IPS-18a (cell line): Measurements from ENCODE around the gene KLF16.

Source experiments
- H3K27ac ChIP-seq: one replicate; pipeline ENCODE4 v1.5.1; 2013; ENCODE audit warnings: low read length
- H3K27me3 ChIP-seq: one replicate; pipeline ENCODE4 v1.6.1; 2013; ENCODE audit warnings: mild to moderate bottlenecking, low read length; ENCODE audit not compliant: control insufficient read depth, insufficient read depth
- H3K36me3 ChIP-seq: one replicate; pipeline ENCODE4 v1.6.1; 2013; ENCODE audit warnings: low read depth, low read length; ENCODE audit not compliant: control insufficient read depth
- H3K4me1 ChIP-seq: one replicate; pipeline ENCODE4 v1.6.1; 2013; ENCODE audit warnings: low read depth, low read length; ENCODE audit not compliant: control insufficient read depth
- H3K4me3 ChIP-seq: one replicate; pipeline ENCODE4 v1.5.1; 2013; ENCODE audit warnings: low read length
- H3K9ac ChIP-seq: one replicate; pipeline ENCODE4 v1.6.1; 2013; ENCODE audit warnings: mild to moderate bottlenecking, low read length, moderate library complexity
- H3K9me3 ChIP-seq: one replicate; pipeline ENCODE4 v1.6.1; 2013; ENCODE audit warnings: low read depth, low read length; ENCODE audit not compliant: control insufficient read depth

KLF16 gene

DNA sequence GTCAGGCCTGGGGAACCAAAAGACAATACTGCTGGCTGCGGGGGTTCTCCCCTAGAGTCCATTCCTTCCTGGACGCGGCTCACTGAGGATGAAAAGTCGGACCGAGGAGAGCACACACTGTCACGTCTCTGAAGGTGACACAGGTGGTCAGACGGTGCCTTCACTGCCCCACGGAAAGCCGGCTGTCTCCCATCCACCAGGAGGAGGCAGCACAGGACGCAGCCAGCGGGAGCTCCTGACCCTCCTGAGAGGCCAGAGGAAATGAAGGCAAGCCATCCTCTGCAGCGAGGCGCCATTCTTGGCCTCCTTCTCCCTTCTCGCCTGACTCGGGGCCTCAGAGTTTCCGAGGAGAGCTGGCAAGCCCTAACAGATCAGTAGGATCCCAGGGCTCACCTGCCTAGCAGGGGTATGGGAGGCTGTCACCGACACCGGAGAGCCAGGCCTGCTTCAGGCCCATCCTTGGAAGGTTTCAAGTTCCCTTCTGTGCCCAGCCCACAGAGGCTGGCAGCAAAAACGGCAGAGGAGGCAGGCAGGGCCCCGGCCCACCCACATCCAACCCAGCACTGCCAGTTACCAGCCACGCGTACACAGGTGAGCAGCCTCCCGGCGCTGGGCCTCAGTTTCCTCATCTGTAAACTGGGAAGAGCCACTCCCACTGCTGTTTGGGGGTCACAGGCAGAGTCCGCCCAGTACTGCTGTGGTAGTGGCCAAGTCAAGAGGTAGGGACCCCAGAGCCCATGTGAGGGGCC, 19.6 kb downstream of the KLF16 start:
- Histone ChIP-seq H3K27me3 (no peaks in the 10 kb centered on the region), H3K36me3 (no peaks in the 10 kb centered on the region), H3K4me1 (peaks cover 6% of the 10 kb centered on the region), H3K9ac (no peak overlapping the region), H3K9me3 (no peaks in the 10 kb centered on the region), H3K27ac (no peak overlapping the region), H3K4me3 (no peak overlapping the region)

DNA sequence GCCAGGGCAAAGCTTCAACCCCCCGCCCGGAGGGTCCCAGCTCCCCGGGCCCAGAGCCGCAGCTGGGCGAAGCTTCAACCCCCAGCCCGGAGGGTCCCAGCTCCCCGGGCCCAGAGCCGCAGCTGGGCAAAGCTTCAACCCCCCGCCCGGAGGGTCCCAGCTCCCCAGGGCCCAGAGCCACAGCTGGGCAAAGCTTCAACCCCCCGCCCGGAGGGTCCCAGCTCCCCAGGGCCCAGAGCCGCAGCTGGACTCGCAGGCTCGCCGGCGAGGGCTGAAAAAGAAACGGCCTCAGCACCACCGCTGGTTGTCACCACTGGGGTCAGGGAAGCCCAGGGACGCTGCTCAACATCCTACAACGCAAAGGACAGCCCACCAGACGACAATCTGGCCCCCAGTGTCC, 20.3 kb downstream of the KLF16 start:
- Histone ChIP-seq H3K4me1 (peaks cover 6% of the 10 kb centered on the region), H3K4me3 (no peak overlapping the region), H3K27ac (no peak overlapping the region)

GRCh38 chr19:1841209-1841924, 22.0 kb downstream of the KLF16 start:
- H3K9me3 ChIP-seq: no peaks in the 10 kb centered on the region
- no peak overlapping the region for H3K4me3 ChIP-seq
- H3K9ac ChIP-seq: no peak overlapping the region
- H3K36me3 ChIP-seq: no peaks in the 10 kb centered on the region
- H3K4me1 ChIP-seq: no peaks in the 10 kb centered on the region
- no peak overlapping the region for H3K27ac ChIP-seq
- H3K27me3 ChIP-seq: no peaks in the 10 kb centered on the region

More for the DNA sequence above, 20.3 kb downstream of the KLF16 start:
- H3K27me3 ChIP-seq: no peaks in the 10 kb centered on the region
- H3K9ac ChIP-seq: no peak overlapping the region
- H3K9me3 ChIP-seq: no peaks in the 10 kb centered on the region
- no peaks in the 10 kb centered on the region for H3K36me3 ChIP-seq

- Histone ChIP-seq H3K4me3 (no peak overlapping the region), H3K27me3 (no peaks in the 10 kb centered on the region), H3K9ac (no peak overlapping the region), H3K36me3 (no peaks in the 10 kb centered on the region), H3K4me1 (no peaks in the 10 kb centered on the region), H3K9me3 (no peaks in the 10 kb centered on the region), H3K27ac (no peak overlapping the region)
Measured at GRCh38 chr19:1840541-1841115, 22.8 kb downstream of the KLF16 start.

DNA sequence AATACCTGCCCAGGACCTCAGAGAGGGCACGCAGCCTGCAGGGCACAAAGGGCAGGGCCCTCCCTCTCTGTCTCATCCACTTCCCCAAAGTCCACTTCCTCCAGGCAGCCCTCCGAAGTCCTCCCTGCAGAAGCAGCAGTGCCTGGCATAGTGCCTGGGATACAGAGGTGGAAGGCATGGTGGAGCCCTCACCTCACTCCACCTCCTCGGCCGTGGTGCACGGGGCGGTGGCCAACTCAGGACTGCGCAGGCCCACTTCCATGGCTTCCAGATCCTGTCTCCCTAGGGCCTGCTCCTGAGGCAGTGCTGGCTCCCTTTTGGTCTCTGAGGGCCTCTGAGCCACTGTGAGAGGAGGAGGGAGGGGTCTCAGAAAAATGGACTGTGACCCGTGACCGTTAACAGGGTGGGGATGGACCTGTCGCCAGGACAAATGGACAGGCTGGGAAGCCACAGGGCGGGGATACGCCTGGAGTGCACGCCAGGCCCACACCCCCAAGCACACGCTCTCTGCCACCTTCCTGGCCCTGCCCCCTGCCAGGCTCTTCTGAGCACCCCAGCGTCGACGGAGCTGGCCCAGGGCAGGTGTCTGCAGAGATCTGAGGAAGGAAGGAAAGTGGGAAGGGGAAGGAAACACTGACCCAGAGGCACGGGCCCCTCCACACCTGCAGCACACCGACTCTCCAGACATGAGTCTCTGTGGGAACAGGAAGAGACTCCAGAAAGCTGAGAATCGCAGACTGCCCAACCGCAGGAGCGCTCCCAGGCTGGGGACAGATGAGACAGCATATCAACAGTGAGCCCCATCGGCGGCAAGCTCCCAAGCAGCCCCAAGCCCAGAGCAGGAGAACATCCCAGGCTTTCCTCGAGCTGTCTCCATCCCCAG, 23.5 kb downstream of the KLF16 start:
- no peaks in the 10 kb centered on the region for H3K4me1 ChIP-seq

GRCh38 chr19:1837625-1838105, 25.7 kb downstream of the KLF16 start:
- Histone ChIP-seq H3K27me3 (no peaks in the 10 kb centered on the region), H3K27ac (no peak overlapping the region), H3K4me3 (no peak overlapping the region), H3K36me3 (no peaks in the 10 kb centered on the region), H3K9ac (no peak overlapping the region), H3K4me1 (no peaks in the 10 kb centered on the region), H3K9me3 (no peaks in the 10 kb centered on the region)

More for the DNA sequence above, 23.5 kb downstream of the KLF16 start:
- H3K36me3 ChIP-seq: no peaks in the 10 kb centered on the region
- H3K9ac ChIP-seq: no peak overlapping the region
- H3K27ac ChIP-seq: no peak overlapping the region
- H3K27me3 ChIP-seq: no peaks in the 10 kb centered on the region
- H3K4me3 ChIP-seq: no peak overlapping the region
- H3K9me3 ChIP-seq: no peaks in the 10 kb centered on the region

DNA sequence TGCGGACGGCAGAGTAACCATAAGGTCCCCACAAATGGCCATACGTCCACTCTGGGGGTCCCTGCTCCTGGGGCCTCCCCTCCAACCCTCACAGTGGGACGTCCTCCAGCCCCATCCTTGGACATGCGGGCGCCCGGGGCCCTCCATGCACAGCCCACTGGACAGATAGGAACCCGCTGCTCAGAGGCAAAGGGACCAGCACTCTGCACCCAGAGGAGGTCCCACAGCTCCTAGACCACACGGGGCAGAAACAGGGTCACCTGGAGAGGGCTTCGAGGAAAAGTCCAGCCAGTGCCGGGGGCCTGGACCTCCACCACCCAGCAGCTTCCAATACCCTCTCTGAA, 26.2 kb downstream of the KLF16 start:
- no peaks in the 10 kb centered on the region for H3K36me3 ChIP-seq
- no peak overlapping the region for H3K27ac ChIP-seq
- no peaks in the 10 kb centered on the region for H3K27me3 ChIP-seq
- no peak overlapping the region for H3K4me3 ChIP-seq
- no peaks in the 10 kb centered on the region for H3K9me3 ChIP-seq
- H3K9ac ChIP-seq: no peak overlapping the region
- no peaks in the 10 kb centered on the region for H3K4me1 ChIP-seq

DNA sequence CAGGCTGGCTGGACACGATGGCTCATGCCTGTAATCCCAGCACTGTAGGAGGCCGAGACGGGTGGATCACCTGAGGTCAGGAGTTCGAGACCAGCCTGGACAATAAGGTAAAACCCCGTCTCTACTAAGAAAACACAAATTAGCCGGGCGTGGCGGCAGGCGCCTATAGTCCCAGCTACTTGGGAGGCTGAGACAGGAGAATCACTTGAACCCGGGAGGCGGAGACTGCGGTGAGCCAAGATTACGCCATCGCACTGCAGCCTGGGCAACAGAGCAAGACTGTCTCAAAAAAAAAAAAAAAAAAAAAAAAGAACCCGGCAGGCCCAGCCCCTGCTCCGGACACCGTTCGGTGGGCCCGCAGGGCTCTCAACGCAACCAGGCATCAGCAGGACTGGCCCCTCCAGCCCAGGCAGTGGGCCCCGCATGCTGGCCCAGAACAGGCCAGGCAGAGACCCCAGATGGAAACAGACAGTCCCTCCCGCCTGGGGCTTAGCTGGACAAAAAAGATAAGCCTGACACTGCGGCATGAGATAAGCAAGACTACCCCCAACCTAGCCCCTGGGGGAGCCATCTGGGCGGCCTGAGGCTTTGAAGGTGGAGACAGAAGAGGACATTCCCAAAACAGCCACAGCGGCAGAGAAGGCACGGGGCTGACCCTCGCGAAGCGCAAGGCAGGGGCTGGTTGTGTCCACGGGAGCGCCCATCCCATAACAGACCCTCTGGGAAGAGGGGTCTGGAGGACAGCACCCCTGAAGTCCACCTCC, 26.7 kb downstream of the KLF16 start:
- Histone ChIP-seq H3K9ac (no peak overlapping the region), H3K27ac (no peak overlapping the region), H3K36me3 (no peaks in the 10 kb centered on the region), H3K4me3 (no peak overlapping the region), H3K4me1 (no peaks in the 10 kb centered on the region), H3K27me3 (no peaks in the 10 kb centered on the region), H3K9me3 (no peaks in the 10 kb centered on the region)

- Histone ChIP-seq H3K27me3 (no peaks in the 10 kb centered on the region), H3K9ac (no peak overlapping the region), H3K4me3 (no peak overlapping the region), H3K27ac (no peak overlapping the region), H3K4me1 (no peaks in the 10 kb centered on the region), H3K9me3 (no peaks in the 10 kb centered on the region), H3K36me3 (no peaks in the 10 kb centered on the region)
Measured at GRCh38 chr19:1833540-1833939, 29.8 kb downstream of the KLF16 start.

DNA sequence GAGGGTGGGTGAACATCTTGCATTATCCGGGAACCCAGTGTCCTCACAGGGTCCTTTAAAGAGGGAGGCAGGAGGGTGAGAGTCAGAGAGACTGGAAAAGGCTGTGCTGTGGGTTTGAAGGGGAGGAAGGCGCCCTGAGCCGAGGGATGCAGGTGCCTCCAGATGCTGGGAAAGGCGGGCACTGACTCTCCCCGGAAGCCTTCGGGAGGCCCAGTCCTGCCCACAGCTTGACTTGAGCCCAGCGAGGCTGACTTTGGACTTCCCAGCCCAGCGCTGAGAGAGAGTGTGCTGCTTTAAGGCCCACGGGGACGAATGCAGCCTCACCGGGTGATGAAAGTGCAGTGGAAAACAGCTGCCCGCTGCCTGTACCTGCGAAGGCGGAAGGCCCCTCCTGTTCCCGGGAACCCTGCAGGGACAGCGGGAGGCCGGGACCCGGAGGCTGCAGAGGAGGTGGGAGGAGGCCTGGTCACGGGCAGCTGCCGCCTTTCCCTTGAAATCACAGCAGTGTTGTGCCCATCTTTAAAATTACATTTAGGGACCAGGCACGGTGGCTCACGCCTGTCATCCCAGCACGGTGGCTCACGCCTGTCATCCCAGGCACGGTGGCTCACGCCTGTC, 31.2 kb downstream of the KLF16 start:
- no peak overlapping the region for H3K27ac ChIP-seq
- no peak overlapping the region for H3K4me3 ChIP-seq
- H3K9ac ChIP-seq: no peak overlapping the region
- H3K9me3 ChIP-seq: no peaks in the 10 kb centered on the region
- no peaks in the 10 kb centered on the region for H3K27me3 ChIP-seq
- no peaks in the 10 kb centered on the region for H3K36me3 ChIP-seq
- H3K4me1 ChIP-seq: no peaks in the 10 kb centered on the region
